Germinal center (tissue), 1 donor: ENCODE data around the gene MAGEE1.

Experiments
- DNase-seq: peaks from one replicate; pipeline ENCODE4 v3.0.0; 2012; ENCODE audit warnings: mixed read lengths, low spot score

The MAGEE1 gene, protein sequence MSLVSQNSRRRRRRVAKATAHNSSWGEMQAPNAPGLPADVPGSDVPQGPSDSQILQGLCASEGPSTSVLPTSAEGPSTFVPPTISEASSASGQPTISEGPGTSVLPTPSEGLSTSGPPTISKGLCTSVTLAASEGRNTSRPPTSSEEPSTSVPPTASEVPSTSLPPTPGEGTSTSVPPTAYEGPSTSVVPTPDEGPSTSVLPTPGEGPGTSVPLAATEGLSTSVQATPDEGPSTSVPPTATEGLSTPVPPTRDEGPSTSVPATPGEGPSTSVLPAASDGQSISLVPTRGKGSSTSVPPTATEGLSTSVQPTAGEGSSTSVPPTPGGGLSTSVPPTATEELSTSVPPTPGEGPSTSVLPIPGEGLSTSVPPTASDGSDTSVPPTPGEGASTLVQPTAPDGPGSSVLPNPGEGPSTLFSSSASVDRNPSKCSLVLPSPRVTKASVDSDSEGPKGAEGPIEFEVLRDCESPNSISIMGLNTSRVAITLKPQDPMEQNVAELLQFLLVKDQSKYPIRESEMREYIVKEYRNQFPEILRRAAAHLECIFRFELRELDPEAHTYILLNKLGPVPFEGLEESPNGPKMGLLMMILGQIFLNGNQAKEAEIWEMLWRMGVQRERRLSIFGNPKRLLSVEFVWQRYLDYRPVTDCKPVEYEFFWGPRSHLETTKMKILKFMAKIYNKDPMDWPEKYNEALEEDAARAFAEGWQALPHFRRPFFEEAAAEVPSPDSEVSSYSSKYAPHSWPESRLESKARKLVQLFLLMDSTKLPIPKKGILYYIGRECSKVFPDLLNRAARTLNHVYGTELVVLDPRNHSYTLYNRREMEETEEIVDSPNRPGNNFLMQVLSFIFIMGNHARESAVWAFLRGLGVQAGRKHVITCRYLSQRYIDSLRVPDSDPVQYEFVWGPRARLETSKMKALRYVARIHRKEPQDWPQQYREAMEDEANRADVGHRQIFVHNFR

DNA sequence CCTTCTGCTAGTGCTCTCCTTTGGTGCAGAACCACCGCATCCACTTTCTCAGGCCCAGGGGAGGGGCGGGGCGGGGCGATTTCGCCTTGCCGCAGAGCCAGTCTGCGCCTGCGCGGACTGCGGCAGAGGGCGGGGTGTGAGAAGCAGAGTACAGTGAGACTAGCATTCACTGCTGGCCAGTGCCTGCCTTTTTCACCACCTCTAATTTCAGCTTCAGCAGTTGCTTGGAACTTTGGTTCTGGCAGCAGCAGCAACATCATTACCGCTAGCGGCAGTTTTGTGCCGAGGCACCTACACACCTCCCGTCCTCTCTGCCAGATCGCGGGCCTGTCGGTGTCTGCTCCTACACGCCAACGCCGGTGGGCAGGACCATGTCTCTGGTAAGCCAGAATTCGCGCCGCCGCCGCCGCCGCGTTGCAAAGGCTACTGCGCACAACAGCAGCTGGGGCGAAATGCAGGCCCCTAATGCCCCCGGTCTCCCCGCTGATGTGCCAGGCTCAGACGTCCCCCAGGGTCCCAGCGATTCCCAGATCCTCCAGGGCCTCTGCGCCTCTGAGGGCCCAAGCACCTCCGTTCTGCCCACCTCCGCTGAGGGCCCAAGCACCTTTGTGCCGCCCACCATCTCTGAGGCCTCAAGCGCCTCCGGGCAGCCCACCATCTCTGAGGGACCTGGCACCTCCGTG is at the start of gene MAGEE1:
Gene MAGEE1 (plus strand): TSS at position 151 of the 683 bp plus-strand sequence. CDS start 221 bp downstream, at position 372.
- DNase-seq, result peak; percentile 75

DNA sequence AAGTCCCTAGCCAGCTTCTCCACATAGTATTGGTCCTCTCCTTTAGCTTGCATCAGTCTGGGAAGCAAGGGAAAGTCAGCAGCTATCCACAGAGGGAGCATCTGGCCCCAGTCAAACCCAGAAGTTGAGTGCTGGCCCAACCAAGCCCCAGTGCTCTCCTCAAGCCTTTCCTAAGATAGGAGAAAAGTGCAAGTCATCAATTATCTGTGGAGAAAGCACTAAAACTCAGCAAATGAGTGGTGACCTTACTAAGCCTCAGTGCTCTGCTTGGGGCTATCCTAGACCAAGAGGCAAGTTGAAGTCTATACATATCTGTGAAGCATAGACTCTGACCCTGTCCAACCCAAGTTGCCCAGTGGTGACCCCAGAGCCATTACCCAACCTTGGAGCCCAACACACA is 28.5 kb upstream of the MAGEE1 start:
- no peak for DNase-seq

DNA sequence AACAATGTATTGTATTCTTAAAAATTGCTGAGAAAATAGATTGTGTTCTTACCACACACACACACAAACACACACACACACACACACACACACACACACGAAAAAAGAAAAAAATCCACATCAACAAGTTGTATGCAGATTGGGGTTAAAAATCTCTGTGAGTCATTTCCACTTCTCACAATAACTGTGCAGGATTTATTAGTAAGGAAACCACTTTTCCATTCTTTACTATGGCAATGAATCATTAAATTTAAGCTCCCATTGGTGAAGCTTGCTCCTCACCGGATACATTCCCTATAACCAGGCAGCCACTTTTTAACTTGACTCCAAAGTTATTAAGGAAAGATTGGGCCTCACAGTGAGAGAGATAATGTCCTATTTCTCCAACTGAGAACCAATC is 19.7 kb upstream of the MAGEE1 start:
- no peak for DNase-seq

- DNase-seq, result no peak
Measured at GRCh38 chrX:76420237-76420636, 7.3 kb upstream of the MAGEE1 start.

- DNase-seq, result peak; percentile 8
Measured at GRCh38 chrX:76428243-76429130, 977 bp downstream of the MAGEE1 start.

DNA sequence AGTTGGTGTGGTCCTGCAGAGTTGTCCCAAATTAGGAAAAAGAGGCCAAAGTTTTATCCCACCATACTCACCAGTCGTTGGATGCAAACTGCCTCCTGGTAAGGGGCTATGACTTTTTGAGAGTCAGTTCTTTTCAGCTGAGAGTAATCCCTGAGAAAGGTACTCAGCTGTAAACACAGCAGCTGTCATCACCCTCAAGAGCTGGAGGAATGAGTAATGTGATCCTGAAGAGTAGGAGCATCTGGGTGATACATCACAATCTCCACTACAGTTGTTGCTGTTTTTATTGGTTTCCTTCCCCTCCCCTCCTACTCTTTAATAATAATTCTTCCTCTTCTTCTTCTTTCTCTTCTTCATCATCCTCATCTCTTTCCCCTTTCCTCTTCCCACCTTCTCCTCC is 5.7 kb downstream of the MAGEE1 start:
- DNase-seq, result no peak

GRCh38 chrX:76434103-76434741 is 6.7 kb downstream of the MAGEE1 start:
- DNase-seq, result no peak

GRCh38 chrX:76439188-76439587 is 11.7 kb downstream of the MAGEE1 start:
- DNase-seq, result no peak

DNA sequence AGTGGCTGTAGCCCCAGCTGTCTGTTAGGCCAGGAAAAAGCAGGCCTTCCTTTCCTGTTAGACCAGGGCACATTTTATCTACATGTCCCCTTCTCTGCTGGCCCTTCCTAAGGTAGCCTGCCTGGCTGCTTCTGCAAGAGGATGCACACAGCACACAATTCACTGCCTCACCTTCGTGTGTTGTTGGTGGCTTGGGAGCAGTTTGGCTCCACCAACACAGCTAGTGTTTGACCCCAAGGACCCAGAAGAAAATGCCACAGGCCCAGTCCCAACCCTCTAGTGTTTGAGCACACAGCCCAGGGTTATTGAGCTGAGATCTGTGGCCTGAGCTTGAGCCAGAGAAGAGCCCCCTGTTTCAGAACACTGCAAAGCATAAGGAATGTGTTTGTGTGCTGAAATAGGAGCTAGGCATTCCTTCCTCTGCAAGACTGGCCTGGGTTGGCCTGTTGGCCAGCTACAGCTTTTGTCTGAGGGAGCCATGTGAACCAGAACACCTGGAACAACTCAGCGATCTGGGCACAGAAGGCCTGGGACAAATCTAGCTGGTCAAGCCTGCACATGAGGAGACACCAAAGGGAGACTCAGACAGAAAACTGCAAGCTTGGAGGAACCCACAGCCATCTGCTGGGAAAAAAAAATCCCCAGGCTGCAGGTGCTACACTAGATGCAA is 26.4 kb downstream of the MAGEE1 start:
- no peak for DNase-seq

DNA sequence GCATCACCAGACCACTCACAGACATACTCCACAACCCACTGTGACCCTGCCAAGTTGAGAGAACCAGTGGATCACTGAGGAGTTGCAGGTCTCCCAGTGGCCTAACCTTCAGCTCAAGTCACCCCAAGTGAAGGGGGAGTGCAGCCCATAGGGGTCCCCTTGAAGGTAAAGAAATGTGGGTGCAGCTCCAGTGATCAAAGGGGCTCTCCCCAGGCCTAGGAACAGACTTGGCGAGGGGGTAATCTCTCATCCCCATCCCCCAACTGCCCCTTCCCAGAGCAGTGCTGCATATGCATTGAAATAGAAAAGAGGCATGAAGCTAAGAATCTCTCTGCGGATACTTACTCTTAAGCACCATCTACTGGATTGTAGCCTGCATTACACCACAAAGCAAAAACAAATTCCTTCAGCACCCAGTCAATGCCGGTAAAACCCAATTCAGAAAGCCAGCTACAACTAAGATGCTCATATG is 27.0 kb downstream of the MAGEE1 start:
- DNase-seq, result peak; percentile 2

DNA sequence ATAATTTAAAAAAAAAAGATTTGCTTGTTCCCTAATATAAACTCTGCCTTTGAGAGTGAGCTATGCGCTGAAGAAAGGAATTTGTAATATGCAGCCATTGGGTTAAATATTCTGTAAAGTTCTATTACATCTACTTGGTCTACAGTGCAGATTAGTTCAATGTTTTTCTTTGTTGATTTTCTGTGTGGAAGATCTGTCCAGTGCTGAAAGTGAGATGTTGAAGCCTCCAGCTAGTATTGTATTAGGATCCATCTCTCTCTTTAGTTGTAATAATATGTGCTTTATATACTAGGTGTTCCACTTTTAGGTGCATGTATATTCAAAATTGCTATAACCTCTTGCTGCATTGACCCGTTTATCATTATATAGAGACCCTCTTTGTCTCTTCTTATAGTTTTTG is 49.8 kb downstream of the MAGEE1 start:
- no peak for DNase-seq
